GM21367 (cell line): ENCODE results near the gene CLMN.

ENCODE experiments used
- ATAC-seq: cut with Tn5 transposase; IDR thresholded peaks from one replicate; pipeline ENCODE4 v1.9.1; 2021; ENCODE audit not compliant: unreplicated experiment

The CLMN gene

DNA sequence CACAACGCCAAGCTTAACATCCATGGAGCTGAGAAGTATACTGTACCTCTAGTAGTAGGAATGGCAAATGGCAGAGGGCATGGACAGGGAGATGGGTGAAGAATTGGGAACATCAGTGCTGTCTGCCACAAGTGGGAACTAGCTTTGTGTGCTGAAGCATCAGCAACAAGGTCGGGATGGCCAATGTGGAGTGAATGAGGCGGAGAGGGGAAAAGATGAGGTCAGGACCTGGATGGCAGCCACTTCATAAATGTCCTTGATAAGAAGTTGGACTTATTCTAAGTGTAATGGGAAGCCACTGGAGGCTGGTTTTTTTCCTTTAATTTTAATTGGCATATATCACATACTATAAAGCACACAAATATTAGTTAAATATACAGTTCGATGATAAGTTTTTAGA is 21.9 kb upstream of the CLMN start:
- ATAC-seq = no peak

DNA sequence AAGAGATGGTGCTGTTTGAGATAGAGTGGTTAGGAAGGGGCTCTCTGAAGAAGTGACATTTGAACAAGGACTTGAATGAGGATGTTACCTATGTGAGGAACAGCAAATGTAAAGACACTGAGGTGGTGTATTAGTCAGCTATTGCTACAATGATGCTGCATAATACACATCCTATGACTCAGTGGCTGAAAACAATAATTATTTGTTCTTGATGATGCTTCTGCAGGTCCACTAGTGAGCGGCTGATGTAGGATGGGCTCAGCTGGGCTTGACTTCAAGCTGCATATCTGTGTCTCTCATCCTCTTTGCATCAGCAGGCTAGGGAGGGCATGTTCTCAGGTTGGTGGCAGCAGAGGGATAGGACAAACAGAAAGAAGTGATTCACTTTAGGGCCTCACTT is 21.4 kb upstream of the CLMN start:
- no peak for ATAC-seq

DNA sequence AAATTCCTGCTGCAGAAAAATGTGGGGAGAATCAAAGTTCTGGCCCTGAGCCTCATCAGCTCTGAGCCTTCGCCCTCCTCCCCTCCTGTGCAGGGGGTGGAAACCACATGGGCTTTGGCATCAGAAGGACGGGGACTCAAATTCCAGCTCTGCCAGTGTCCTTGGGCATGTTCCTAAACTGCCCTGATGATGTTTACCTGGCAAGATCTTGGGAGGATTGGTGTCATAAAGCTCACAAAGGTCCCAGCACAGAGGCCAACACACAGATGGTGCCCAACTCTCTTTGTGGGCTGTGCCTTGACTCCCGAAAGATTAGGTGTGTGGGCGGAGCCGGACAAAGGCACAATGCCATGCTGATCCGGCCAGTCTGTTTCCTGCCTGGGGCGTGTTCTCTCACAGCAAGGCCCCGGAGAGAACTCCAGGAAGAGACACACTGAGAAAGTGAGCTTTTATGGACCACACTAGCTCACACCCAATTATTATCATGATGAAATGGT is 20.5 kb upstream of the CLMN start:
- no peak for ATAC-seq

DNA sequence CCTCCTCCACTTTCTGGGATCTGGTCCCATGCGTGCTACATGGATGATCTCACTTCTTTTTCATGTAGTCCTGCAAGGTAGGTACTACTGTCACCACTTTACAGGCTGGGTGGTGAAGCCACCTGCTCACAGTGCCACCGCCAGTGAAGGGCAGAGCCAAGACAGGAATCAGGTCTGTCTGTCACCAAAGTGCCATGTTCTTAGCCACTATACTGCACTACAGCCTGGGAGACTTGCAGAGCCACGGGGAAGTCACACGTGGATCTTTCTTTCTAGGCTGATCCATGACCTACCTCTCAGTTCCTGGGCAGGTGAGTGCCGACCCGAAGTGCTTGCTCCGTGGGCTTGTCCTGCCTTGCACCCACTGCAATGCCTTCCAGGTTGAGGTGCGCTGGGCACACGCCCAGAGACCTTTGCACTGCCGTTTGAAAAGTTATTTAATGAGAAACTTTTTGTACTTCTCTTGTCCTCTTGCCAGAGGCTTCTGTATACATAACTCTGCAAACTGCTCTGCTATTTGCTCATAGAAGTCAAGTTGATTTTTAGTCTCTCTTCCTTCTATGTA is 19.7 kb upstream of the CLMN start:
- ATAC-seq = no peak

DNA sequence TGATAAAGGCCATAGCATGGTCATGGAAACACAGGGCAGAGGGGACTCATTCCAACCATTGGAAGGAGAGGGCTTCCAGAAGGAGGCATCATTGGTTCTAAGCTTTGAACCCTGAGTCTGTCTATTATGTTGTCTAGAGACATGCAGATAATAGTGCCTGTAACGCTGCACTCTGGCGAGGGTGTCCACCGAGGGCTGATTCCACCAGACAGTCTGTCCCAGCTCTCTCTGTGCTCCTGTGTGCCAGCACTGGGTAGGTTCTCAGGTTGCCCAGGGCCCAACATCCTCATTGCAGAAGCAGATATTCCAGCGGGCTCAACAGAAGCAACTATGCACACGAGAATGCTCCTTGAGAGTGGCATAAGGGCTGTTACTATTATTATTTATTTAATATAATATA is 18.7 kb upstream of the CLMN start:
- ATAC-seq = no peak

DNA sequence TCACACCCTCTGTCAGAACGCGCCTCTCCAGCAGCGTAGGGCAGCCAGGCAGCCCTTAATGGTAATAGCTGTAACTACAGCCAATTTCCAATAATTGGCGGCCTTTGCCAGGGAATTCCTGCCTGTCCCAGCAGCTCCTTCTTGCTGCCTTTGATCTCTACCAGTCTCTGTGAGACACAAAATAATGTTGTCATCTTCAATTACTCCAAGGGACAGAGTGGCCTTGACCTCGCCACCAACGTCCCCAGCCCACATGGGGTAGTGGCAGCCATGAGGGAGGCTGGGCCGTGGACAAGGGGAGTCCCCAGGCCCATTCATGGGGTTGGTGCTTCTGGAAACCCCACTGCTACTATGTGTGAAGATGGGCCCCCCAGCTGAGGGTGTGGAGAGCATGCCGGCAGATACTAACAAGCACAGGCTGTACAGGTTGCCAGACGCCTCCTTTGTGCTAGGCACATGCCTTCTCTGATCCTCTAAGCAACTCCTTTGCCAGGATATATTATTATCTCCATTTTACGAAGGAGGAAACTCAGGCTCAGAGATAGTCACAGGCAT is 17.4 kb upstream of the CLMN start:
- no peak for ATAC-seq

DNA sequence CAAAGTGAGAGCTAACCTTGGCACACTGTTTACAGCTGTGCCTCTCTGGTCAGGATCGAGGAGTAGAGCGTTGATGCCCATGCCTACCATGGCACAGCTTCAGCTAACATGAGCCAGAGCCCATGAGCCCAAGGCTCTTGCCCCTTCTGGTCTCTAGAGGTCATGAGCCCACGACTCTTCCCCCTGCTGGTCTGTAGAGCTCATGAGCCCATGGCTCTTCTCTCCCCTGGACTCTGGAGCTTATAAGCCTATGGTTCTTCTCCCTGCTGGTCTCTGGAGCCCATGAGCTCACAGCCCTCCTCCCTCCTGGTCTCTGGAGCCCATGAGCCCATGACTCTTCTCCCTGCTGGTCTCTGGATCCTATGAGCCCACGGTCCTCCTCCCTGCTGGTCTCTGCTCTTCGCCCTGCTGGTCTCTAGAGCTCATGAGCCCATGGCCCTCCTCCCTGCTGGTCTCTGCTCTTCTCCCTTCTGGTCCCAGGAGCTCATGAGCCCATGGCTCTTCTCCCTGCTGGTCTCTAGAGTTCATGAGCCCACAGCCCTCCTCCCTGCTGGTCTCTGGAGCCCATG is 16.6 kb upstream of the CLMN start:
- ATAC-seq = no peak

DNA sequence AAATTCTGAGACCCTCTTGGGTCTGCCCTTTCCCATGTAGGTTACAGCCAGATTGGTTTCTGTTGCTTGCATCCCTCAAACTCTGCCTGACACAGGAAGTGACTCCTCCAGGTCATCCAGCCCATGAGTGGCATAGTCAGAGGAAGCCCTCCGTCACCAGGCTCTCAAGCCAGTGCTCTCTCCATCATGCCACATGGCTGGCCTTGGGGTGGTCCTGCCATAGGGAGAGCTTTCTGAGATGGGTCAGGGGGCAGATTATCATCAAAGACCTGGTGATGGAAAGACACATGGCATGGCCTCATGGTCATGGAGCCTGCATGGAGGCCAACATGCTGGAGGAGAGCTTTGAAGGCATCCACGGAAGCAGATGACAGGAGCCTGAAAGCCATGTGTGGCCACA is 15.4 kb upstream of the CLMN start:
- no peak for ATAC-seq

DNA sequence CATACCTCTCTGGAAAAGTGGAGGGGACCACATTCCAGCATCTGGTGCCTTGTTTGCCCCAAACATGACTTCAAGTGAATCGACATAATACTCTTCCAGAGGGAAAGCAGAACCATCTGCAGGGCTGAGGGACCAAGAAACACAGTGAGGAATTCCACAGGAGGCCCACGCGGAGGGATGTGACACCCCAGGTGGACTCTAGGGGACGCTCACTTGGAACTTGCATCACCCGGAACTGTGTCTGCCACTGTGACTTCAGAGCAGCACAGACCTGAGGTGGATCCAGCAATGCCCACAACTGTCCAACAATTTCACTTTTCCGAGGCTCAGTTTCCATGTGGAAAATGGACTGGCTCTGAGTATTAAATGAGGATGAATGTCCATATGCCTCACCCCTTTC is 14.3 kb upstream of the CLMN start:
- ATAC-seq = no peak

DNA sequence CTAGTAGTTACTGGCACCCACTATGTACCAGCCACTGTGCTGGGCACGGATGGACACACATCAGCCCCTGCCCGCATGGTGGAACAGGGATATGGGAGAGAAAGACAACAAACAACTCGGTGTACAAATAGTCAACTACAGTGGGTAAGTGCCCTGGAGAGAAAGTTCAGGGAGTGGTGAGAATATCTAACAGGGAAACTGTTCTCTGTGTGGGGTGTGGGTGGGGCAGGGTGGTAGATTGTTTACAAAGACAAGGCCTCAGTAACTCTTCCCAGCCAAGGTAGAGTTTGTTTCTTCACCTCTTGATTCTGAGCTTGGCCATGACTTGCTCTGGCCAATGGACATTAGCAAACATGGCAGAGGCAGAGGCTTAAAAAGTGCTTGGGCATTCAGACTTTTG is 12.9 kb upstream of the CLMN start:
- no peak for ATAC-seq

DNA sequence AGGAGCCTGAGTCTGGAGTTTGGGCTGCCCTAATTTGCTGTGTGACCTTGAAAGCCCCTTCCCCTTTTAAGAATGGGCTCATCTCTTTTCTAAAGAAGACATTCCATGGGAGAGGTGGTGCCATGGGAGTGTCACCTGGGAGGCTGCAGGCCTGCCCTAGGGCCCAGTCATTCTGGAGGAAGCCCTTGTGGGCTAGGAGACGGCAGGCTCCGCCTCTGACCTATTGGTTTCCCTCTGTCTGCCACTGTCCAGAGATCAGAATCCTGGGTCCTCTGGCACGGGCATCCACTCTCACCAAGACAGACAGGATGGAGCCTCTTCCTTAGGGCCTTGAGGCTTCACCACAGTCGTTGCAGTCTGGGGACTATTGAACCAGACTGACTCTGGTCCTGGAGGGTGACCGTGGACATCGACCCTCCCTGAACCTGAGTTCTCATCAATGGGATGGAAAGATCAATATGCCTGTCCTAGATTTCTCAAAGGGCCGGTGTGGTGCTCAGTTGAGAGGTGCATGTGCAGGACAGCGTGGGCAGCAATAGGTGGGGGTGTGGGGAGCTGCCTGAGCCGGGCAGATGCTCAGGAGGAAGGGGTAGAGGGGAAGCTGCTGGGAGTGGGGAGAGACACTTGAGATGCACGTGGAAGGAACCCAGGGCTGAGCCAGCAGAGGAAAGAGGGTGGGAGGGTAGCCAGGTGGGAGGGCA is 12.2 kb upstream of the CLMN start:
- ATAC-seq = no peak

DNA sequence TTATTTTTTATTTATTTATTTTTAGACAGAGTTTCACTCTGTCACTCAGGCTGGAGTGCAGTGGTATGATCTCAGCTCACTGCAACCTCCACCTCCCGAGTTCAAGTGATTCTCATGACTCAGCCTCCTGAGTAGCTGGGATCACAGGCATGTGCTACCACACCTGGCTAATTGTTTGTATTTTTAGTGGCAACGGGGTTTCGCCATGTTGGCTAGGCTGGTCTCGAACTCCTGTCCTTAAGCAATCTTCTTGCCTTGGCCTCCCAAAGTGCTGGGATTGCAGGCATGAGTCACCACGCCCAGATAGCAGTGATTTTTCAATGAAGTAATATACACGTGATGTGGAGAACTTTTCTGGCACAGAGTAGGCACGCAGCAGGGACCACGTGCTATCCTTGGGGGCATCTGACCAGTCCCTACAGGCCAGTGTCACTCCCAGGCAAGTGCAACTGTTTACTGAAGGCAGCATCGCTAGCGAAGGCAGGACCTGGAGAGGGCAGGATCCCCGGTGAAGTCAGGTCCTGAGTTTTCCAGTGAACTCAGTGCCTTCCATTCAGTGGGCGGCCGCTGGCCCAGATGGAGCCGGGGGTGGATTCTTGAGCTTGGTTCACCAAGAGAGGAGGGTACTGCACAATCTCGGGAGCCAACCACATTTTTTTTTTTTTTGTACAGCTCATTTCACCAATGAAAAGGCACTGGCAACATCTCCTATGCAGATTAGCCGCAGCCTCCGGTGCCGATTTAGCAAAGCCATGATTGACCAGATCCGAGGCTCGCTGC is 11.1 kb upstream of the CLMN start:
- ATAC-seq = no peak

DNA sequence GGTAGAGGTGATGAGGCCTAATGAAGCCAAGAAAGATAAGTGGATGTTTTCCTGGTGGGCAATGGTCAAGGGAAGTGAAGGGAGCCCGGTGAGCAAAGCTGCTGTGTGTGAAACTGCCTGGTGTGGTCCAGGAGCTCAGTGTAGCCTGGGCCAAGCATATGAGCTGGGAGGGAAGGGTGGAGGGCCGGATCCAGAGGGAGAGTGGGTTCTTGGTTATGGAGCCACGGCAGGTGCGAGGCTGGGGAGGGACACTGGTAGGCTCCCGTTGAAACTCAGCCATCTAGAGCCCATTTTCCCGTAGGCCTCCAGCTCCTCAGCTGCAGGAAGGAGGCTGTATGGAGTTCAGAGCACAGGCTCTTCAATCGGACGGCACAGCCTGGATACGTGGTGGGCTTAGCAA is 10.2 kb upstream of the CLMN start:
- no peak for ATAC-seq

DNA sequence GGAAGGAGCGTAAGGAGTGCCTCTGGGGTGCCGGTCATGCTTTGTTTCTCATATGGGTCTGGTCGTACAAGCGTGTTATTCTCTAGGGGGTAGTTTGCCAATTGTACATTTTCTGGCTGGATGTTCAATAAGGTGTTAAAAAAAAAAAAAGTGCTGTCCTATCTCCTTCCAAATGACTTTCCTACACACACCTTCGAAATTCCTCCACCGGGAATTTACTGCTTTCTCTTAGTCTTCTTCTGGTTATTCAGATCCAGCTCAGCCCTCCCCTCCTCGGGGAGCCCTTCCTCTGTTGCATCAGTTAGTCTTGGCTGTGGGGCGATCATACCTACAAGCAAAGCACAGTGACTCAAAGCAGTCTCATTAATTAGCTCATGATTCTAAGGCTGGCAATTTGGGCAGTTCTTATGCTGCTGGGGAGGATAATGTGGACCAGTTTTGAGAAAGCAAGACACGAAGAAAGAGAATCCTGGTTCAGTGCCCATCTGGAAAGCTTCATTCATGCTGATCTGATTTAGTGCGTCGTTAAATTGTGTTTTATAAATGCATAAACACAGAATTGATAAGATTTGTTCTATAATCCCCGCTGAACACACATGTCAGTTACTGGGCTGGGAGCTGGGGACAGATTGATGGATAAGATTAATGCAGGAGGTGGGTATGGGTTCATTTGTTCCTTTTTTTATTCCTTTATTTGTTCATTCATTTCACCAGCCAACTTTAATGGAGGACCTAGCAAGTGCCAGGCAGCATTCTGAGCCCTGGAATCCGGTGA is 9.2 kb upstream of the CLMN start:
- no peak for ATAC-seq

DNA sequence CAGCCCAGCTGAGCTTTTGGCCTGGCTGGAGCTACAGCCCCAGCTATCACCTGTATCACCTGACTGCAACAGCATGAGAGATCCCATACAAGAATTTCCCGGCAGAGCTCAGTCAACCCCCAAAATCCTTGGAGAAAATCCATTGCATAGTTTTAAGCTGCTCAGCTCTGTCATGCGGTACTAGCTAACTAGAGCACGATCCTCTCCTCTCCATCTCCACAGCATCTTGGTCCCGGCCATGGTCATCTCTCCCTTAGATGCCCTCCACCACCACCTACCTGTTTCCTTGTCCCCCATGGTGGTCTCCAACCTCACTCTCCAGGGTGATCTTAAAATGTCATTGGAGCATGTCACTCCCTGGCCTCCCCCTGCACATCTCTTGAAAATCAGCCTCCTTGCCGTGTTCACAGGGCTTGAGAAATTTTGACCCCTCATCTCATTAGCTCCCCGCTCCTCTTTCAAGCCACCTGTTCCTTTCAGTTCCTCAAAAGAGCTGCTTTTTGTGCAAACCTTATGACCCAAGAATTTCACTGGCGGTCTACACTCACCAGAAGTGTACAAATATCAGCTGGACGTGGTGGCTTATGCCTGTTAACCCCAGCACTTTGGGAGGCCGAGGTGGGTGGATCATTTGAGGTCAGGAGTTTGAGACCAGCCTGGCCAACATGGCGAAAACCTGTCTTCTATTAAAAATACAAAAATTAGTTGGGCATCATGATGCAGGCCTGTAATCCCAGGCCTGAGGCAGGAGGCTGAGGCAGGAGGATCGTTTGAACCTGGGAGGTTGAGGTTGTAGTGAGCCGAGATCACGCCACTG is 8.1 kb upstream of the CLMN start:
- ATAC-seq = peak; percentile 93

DNA sequence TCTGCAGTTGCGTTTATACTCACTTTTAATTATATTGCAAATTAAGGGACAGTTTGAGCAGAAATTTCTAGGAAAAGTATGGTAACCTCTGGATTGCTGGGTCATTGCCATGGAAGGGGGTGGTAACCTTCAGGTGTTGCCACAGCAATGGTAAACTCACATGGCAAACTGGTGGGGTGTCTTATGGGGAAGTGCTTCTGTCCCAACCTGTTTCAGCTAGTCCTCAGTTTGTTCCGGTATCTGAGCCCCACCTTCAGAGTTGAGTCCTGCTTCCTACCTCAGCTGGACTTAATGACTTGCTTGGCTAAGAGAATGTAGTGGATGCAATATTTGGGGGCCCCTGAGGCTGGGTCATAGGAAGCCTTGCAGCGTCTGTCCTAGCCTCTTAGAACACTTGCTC is 7.3 kb upstream of the CLMN start:
- ATAC-seq = no peak

DNA sequence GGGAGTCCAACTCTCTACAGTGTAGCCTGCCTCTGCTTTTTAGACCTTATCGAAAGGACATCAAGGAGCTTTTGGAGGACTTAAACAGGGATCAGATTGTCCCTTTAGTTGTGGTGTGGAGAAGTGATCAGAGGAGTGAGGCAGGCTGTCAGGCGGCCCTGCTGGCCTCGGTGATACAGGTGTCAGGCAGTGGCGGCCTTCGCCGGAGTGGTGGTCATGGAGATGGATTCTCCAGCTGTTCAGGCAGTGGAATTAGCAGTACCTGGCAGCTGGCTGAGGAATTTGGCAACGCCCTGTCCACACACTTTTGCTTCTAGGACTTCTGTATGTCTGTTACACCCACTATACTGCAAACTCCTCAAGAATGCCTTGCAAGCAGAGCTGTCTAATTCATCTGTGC is 4.2 kb upstream of the CLMN start:
- ATAC-seq = no peak

DNA sequence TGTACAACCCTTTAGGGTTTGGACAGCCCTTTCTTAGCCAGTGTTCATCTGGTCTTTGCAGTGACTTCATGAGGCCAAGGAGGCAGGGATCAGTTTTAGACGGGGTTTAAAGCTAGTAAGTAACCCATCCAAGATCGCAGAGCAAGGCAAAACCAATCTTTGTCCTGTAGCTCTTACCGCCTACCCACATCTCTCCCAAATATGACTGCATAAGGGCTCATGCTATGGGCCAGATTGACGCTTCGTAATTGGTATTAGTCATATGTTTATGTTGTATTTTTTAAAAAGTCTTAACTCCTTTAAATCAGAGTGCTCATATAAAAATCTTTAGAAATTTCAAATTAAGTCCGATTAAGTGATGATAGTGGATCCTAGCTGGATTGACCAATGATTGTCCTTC is 3.7 kb upstream of the CLMN start:
- no peak for ATAC-seq

DNA sequence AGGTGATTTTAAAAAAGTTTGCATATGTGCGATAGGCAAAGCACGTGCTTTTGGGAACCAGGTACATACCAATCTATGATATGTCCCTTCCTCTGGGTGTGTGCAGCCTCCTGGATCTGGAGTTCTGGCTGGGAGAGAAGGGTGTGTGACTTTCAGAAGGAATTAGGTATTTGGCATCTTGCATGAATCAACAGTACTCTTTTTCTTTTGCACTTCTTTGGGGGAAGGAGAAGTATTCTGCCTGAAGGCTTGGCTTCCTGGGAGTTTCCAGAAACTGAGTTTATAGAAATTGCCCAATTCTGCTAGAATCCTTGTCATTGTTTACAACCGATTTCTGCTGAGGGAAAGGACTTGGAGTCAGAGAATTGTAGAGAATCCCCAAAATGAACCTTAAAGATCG is 2.9 kb upstream of the CLMN start:
- no peak for ATAC-seq
